Uterus (tissue), 4 donors: ENCODE results near the gene PPM1H. TPM values are rescaled to one million over a fixed set of nuclear protein-coding genes. Genes with fewer than 3 reads are reported as not detected.

Experiments used
- DNase-seq, 2 donors: peaks; one replicate each; pipeline ENCODE4 v3.0.0-alpha.2; 2019 to 2020
- H3K27ac ChIP-seq, 2 donors: fragments of 200-600 bp; sonication (generic); 1 replicate in 1 of 2; 2 replicates in 1 of 2; pipeline ENCODE4 v1.5.1; 2016 to 2018
- H3K27me3 ChIP-seq, 2 donors: fragments of 200-600 bp; sonication (generic); one replicate each; pipeline ENCODE4 v1.5.1; 2018 to 2019; ENCODE audit warnings: control low read depth in 1 of 2
- H3K36me3 ChIP-seq, 2 donors: fragments of 200-600 bp; sonication (generic); one replicate each; pipeline ENCODE4 v1.5.1; 2019; ENCODE audit warnings: control low read depth in 1 of 2
- H3K4me1 ChIP-seq, 2 donors: fragments of 200-600 bp; sonication (generic); one replicate each; pipeline ENCODE4 v1.5.1; 2018 to 2019; ENCODE audit warnings: control low read depth in 1 of 2
- H3K4me3 ChIP-seq, 2 donors: fragments of 200-600 bp; sonication (generic); 1 replicate in 1 of 2; 2 replicates in 1 of 2; pipeline ENCODE4 v1.5.1; 2018 to 2019; ENCODE audit warnings: mild to moderate bottlenecking in 1 of 2
- H3K9me3 ChIP-seq, 2 donors: fragments of 200-600 bp; sonication (generic); one replicate each; pipeline ENCODE4 v1.5.1; 2019; ENCODE audit warnings: control low read depth in 1 of 2
- CTCF ChIP-seq, 4 experiments: fragments of 200-600 bp in 2 of 4; fragments of 450-650 bp in 2 of 4; sonication (generic) in 2 of 4; IDR thresholded peaks; one replicate each; pipeline ENCODE4 v1.5.1; 2016 to 2019; ENCODE audit warnings: antibody characterized with exemption in 4 of 4, mild to moderate bottlenecking in 2 of 4, moderate library complexity in 1 of 4
- POLR2A ChIP-seq, 2 donors: fragments of 450-650 bp; IDR thresholded peaks; one replicate each; pipeline ENCODE4 v1.6.1; 2016; ENCODE audit warnings: antibody characterized with exemption in 2 of 2, mild to moderate bottlenecking in 1 of 2, moderate library complexity in 1 of 2
- intact Hi-C: fragments of 100-400 bp; cut with DNase I; formaldehyde crosslinking; loops from one replicate; pipeline ENCODE4 v1.15.1; 2023; ENCODE audit warnings: low total_unique reads
- total RNA-seq, 4 donors: library from RNA; depleted of rRNA in 3 of 4; stranded (reverse); fragments of >200 nt in 3 of 4; gene quantifications; one replicate each; pipeline versions ENCODE4 v1.1.0 to v1.2.4, GENCODE V29; 2014 to 2023
- donor health status: DM: yes; HTN: yes; CAD: no.

The PPM1H gene
- total RNA-seq, 4 donors from 2014 or later: 2.0 to 24.1 (median 6.6) TPM

GRCh38 chr12:62963486-62964041 lies 28.6 kb upstream of the PPM1H start:
- Histone ChIP-seq H3K4me3 (no peak overlapping the region), H3K9me3 (no peaks in the 10 kb centered on the region), H3K36me3 (no peaks in the 10 kb centered on the region), H3K27ac (no peak overlapping the region), H3K4me1 (peaks cover 0 to 6% of the 10 kb centered on the region in 2 donors), H3K27me3 (no peaks in the 10 kb centered on the region)
- DNase-seq: no peak
- TF ChIP-seq CTCF (IDR thresholded peaks at IDR 0.05) (no peak), POLR2A (IDR thresholded peaks at IDR 0.05) (no peak)
- intact Hi-C loops: no loop called here

GRCh38 chr12:62960324-62960723 lies 25.4 kb upstream of the PPM1H start:
- H3K27ac ChIP-seq: no peak overlapping the region
- H3K4me3 ChIP-seq: no peak overlapping the region
- no peaks in the 10 kb centered on the region for H3K27me3 ChIP-seq
- DNase-seq: no peak
- H3K4me1 ChIP-seq: peaks cover 0 to 6% of the 10 kb centered on the region in 2 donors
- H3K9me3 ChIP-seq: no peaks in the 10 kb centered on the region
- TF ChIP-seq POLR2A (IDR thresholded peaks at IDR 0.05) (no peak), CTCF (IDR thresholded peaks at IDR 0.05) (no peak)
- H3K36me3 ChIP-seq: no peaks in the 10 kb centered on the region
- intact Hi-C loops: no loop called here

- H3K27me3 ChIP-seq: no peaks in the 10 kb centered on the region
- H3K4me3 ChIP-seq: no peak overlapping the region
- intact Hi-C loops: no loop called here
- peak overlapping the region in 1 of 2 donors; percentile 61 for H3K27ac ChIP-seq
- no peaks in the 10 kb centered on the region for H3K9me3 ChIP-seq
- H3K4me1 ChIP-seq: peaks cover 0 to 6% of the 10 kb centered on the region in 2 donors
- no peak for DNase-seq
- TF ChIP-seq CTCF (IDR thresholded peaks at IDR 0.05) (no peak), POLR2A (IDR thresholded peaks at IDR 0.05) (no peak)
- H3K36me3 ChIP-seq: no peaks in the 10 kb centered on the region
Measured at GRCh38 chr12:62959745-62960144, 24.8 kb upstream of the PPM1H start.

- DNase-seq: no peak
- H3K4me3 ChIP-seq: no peak overlapping the region
- intact Hi-C loops: no loop called here
Measured at GRCh38 chr12:62957233-62957953, 22.4 kb upstream of the PPM1H start.

More at GRCh38 chr12:62957233-62957953, 22.4 kb upstream of the PPM1H start:
- Histone ChIP-seq H3K4me1 (peaks cover 0 to 6% of the 10 kb centered on the region in 2 donors), H3K27ac (peak overlapping the region in 1 of 2 donors; percentile 61), H3K27me3 (no peaks in the 10 kb centered on the region), H3K9me3 (no peaks in the 10 kb centered on the region), H3K36me3 (no peaks in the 10 kb centered on the region)
- TF ChIP-seq CTCF (IDR thresholded peaks at IDR 0.05): no peak
- no peak for TF ChIP-seq POLR2A (IDR thresholded peaks at IDR 0.05)
